AG10803 (cell line): ENCODE measurements around the gene EYS.

ENCODE experiments used
- DNase-seq: peaks from one replicate; pipeline ENCODE4 v3.0.0; 2010; ENCODE audit warnings: low read depth
- H3K4me3 ChIP-seq: 2 replicates; pipeline ENCODE4 v1.5.1; 2011; ENCODE audit warnings: mild to moderate bottlenecking, low read length, control low read depth
- TF ChIP-seq, protein P1 (sequence below): conservative IDR thresholded peaks from 2 replicates; pipeline ENCODE4 v1.5.1; 2011; ENCODE audit warnings: mild to moderate bottlenecking, low read length, control low read depth, inconsistent platforms

EYS gene

GRCh38 chr6:65000815-65001214 is 706.2 kb downstream of the EYS start:
- no peak for DNase-seq
- TF ChIP-seq, protein P1, sequence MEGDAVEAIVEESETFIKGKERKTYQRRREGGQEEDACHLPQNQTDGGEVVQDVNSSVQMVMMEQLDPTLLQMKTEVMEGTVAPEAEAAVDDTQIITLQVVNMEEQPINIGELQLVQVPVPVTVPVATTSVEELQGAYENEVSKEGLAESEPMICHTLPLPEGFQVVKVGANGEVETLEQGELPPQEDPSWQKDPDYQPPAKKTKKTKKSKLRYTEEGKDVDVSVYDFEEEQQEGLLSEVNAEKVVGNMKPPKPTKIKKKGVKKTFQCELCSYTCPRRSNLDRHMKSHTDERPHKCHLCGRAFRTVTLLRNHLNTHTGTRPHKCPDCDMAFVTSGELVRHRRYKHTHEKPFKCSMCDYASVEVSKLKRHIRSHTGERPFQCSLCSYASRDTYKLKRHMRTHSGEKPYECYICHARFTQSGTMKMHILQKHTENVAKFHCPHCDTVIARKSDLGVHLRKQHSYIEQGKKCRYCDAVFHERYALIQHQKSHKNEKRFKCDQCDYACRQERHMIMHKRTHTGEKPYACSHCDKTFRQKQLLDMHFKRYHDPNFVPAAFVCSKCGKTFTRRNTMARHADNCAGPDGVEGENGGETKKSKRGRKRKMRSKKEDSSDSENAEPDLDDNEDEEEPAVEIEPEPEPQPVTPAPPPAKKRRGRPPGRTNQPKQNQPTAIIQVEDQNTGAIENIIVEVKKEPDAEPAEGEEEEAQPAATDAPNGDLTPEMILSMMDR: no peak
- no peak overlapping the region for H3K4me3 ChIP-seq

DNA sequence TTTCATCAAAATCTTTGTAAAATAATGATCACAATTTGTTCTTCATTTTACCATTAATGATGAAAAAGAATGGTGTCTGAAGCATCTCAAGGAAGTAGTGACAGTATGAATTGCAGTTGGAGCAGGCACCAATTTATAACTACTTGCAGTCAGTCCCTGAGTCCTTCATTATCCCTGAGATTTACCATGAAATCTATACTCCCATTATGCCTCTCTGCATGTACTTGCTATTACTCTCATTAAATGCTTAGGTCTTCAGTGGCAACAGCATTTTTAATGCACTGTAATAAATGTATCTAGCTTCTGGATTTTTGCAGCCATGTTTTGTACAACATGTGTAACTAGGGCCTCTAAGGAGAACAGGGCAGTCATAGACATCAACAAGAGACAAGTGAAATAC is 708.8 kb downstream of the EYS start:
- DNase-seq: no peak
- TF ChIP-seq, protein P1: no peak
- H3K4me3 ChIP-seq: no peak overlapping the region

- DNase-seq: no peak
- H3K4me3 ChIP-seq: no peak overlapping the region
- TF ChIP-seq, protein P1: no peak
Observed at GRCh38 chr6:64996301-64996700, 710.7 kb downstream of the EYS start.

- DNase-seq: no peak
- TF ChIP-seq, protein P1: no peak
Observed at GRCh38 chr6:64990652-64991304, 716.2 kb downstream of the EYS start.

DNA sequence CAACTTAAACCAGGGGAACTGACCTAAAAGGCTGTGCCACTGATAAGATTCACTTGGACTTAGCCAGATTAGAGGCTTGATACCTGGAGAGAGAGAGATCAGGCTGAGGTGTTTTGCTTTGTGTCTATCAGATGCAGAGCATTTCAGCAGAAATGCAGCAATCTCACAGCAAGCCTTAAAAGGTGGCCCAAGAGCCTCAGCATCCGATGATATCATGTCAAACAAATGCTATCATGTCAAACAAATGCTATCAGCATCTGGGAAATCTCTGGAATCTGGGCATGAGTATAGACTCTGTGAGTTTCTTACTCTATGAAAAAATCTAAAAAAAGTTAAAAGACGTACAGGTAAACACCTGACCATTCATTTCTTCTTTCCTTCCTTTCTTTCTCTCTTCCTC is 718.9 kb downstream of the EYS start:
- TF ChIP-seq, protein P1: no peak
- no peak overlapping the region for H3K4me3 ChIP-seq
- DNase-seq: no peak

More at GRCh38 chr6:64990652-64991304, 716.2 kb downstream of the EYS start:
- H3K4me3 ChIP-seq: no peak overlapping the region

- TF ChIP-seq, protein P1: no peak
Observed at GRCh38 chr6:64987066-64987465, 720.0 kb downstream of the EYS start.

DNA sequence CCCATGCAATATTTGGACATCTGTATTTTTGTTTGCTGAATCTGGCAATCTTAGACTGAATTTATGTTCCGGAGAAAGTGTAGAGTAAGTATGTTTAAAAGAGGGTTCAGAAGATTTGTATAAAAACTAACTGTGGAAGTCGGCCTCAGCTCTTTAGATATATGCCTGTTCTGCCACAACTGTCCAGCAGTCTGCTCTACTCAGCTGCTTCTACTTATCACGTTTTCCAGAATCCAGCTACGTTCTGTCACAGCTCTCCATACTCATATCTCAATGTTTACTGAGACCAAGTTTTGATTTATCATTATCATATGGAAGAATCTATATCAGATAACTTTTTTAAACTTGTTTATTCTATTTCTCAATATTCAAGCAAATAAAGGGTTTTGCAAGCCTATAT is 721.3 kb downstream of the EYS start:
- H3K4me3 ChIP-seq: no peak overlapping the region
- DNase-seq: no peak
- TF ChIP-seq, protein P1: no peak

More at GRCh38 chr6:64987066-64987465, 720.0 kb downstream of the EYS start:
- H3K4me3 ChIP-seq: no peak overlapping the region
- no peak for DNase-seq
